ENCODE measurements around the gene ACKR4.
A peak's percentile ranks its signal among the peaks of the same experiment; 100 is the strongest.
"Not testable (repeated sequence)": the region's sequence is repeated elsewhere in the genome, so short reads cannot be mapped to it uniquely, and the experiment has no call there.

The ACKR4 gene

GRCh38 chr3:132596816-132597433 lies at the start of gene ACKR4:
ACKR4 (plus strand) TSS chr3:132597270; CDS start chr3:132600398, 3,128 bp downstream.
- DNase-seq = no peak

- no peak for DNase-seq
Observed at GRCh38 chr3:132549169-132549568, 47.9 kb upstream of the ACKR4 start.

GRCh38 chr3:132549890-132550578 lies 47.0 kb upstream of the ACKR4 start:
- no peak for DNase-seq

- DNase-seq = no peak
Observed at GRCh38 chr3:132550579-132551305, 46.3 kb upstream of the ACKR4 start.

GRCh38 chr3:132553826-132554225 lies 43.2 kb upstream of the ACKR4 start:
- no peak for DNase-seq

GRCh38 chr3:132554437-132554836 lies 42.6 kb upstream of the ACKR4 start:
- DNase-seq = peak; percentile 24

GRCh38 chr3:132555306-132556035 lies 41.6 kb upstream of the ACKR4 start:
- DNase-seq = no peak

GRCh38 chr3:132556036-132556386 lies 41.1 kb upstream of the ACKR4 start:
- DNase-seq = not testable (repeated sequence)

- no peak for DNase-seq
Observed at GRCh38 chr3:132556508-132557159, 40.4 kb upstream of the ACKR4 start.

- no peak for DNase-seq
Observed at GRCh38 chr3:132561003-132561402, 36.1 kb upstream of the ACKR4 start.

- DNase-seq = no peak
Observed at GRCh38 chr3:132563420-132564069, 33.5 kb upstream of the ACKR4 start.

GRCh38 chr3:132564070-132564465 lies 33.0 kb upstream of the ACKR4 start:
- no peak for DNase-seq

GRCh38 chr3:132568422-132568821 lies 28.6 kb upstream of the ACKR4 start:
- no peak for DNase-seq

GRCh38 chr3:132569153-132569552 lies 27.9 kb upstream of the ACKR4 start:
- DNase-seq = no peak

- no peak for DNase-seq
Observed at GRCh38 chr3:132569580-132569979, 27.5 kb upstream of the ACKR4 start.

GRCh38 chr3:132570016-132570415 lies 27.1 kb upstream of the ACKR4 start:
- no peak for DNase-seq

- DNase-seq = no peak
Observed at GRCh38 chr3:132573797-132574211, 23.3 kb upstream of the ACKR4 start.

GRCh38 chr3:132587401-132587800 lies 9.7 kb upstream of the ACKR4 start:
- no peak for DNase-seq

- no peak for DNase-seq
Observed at GRCh38 chr3:132592216-132592615, 4.9 kb upstream of the ACKR4 start.

GRCh38 chr3:132593241-132593946 lies 3.7 kb upstream of the ACKR4 start:
- DNase-seq = no peak

GRCh38 chr3:132593947-132594323 lies 3.1 kb upstream of the ACKR4 start:
- no peak for DNase-seq

- no peak for DNase-seq
Observed at GRCh38 chr3:132594498-132594897, 2.6 kb upstream of the ACKR4 start.

All from NCI-H1436 treated with DMSO at 0.1 percent for 48 hours (cell line).